Osteoblast (primary cell): ENCODE measurements around the gene PCSK5. TPM values are rescaled to one million over a fixed set of nuclear protein-coding genes. Genes with fewer than 3 reads are reported as not detected.
"Not testable (repeated sequence)": the region's sequence is repeated elsewhere in the genome, so short reads cannot be mapped to it uniquely, and the experiment has no call there.

Experiments used
- DNase-seq: peaks from one replicate; pipeline ENCODE4 v3.0.0; 2011; ENCODE audit warnings: low spot score, mixed read lengths; ENCODE audit not compliant: insufficient read length; ENCODE audit errors: missing footprints
- H2AFZ ChIP-seq: 2 replicates; pipeline ENCODE4 v1.6.0; 2011; ENCODE audit warnings: mild to moderate bottlenecking, low read length
- H3K27ac ChIP-seq: 2 replicates; pipeline ENCODE4 v1.5.1; 2011; ENCODE audit warnings: mild to moderate bottlenecking, low read depth, low read length, moderate library complexity
- H3K27me3 ChIP-seq: 2 replicates; pipeline ENCODE4 v1.6.0; 2012; ENCODE audit warnings: mild to moderate bottlenecking, control low read depth, inconsistent platforms, low read length, moderate library complexity; ENCODE audit not compliant: insufficient read depth
- H3K36me3 ChIP-seq: 2 replicates; pipeline ENCODE4 v1.5.1; 2011; ENCODE audit warnings: mild to moderate bottlenecking, low read length, control low read depth, moderate library complexity; ENCODE audit not compliant: insufficient read depth
- H3K4me1 ChIP-seq: 2 replicates; pipeline ENCODE4 v1.5.1; 2011; ENCODE audit warnings: mild to moderate bottlenecking, low read length, control low read depth, moderate library complexity; ENCODE audit not compliant: insufficient read depth
- H3K4me2 ChIP-seq: 2 replicates; pipeline ENCODE4 v1.6.0; 2011; ENCODE audit warnings: mild to moderate bottlenecking, low read length; ENCODE audit not compliant: insufficient read depth
- H3K4me3 ChIP-seq: fragments of 200-600 bp; sonication (generic); 3 replicates; pipeline ENCODE4 v1.5.1; 2012; ENCODE audit warnings: mild to moderate bottlenecking, low read length, inconsistent platforms; ENCODE audit not compliant: insufficient read depth
- H3K79me2 ChIP-seq: 2 replicates; pipeline ENCODE4 v1.6.0; 2012; ENCODE audit warnings: mild to moderate bottlenecking, low read length, control low read depth, inconsistent platforms; ENCODE audit not compliant: insufficient read depth
- H3K9me3 ChIP-seq: 2 replicates; pipeline ENCODE4 v1.5.1; 2011; ENCODE audit warnings: low read depth, low read length, control low read depth
- H4K20me1 ChIP-seq: 2 replicates; pipeline ENCODE4 v1.6.0; 2012; ENCODE audit warnings: mild to moderate bottlenecking, low read length, control low read depth; ENCODE audit not compliant: insufficient read depth
- total RNA-seq: library from RNA; depleted of rRNA; stranded (reverse); fragments of >200 nt; gene quantifications from 2 replicates; pipeline ENCODE4 v1.2.3, GENCODE V29; 2012
- TF ChIP-seq, protein P1 (sequence below): IDR thresholded peaks from 2 replicates; pipeline ENCODE4 v1.5.1; 2011; ENCODE audit warnings: mild to moderate bottlenecking, low read depth, low read length, moderate library complexity; ENCODE audit errors: extremely low read depth

PCSK5 gene
- total RNA-seq, 1 donor, result 14.5 TPM

DNA sequence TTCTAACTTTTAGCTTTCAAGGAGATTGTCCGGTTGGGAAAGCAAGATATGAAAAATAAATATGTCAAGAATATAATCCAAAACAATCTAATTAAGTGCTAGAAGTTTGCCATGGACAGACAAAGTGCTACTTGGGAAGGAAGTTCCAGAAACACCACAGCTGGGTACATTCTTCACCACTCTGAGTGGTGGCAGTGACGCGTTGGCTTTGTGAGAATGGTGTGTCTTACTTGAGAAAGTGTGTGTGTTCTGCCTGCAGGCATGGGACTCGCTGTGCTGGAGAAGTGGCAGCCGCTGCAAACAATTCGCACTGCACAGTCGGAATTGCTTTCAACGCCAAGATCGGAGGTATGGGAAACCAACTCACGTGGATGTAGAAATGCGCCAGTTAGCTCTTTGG, 177.2 kb downstream of the PCSK5 start:
- DNase-seq, result no peak
- no peak overlapping the region for H2AFZ ChIP-seq

DNA sequence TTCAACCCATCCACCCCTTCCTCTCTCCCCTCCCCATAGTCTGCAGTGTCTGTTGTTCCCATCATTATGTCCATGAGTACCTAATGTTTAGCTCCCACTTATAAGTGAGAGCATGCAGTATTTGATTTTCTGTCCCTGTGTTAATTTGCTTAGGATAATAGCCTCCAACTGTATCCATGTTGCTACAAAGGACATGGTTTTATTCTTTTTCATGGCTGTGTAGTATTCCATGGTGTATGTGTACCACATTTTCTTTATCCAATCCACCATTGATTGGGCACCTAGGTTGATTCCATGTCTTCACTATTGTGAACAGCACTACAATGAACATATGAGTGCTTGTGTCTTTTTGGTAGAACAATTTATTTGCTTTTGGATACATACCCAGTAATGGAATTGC, 187.1 kb downstream of the PCSK5 start:
- H3K4me2 ChIP-seq, result no peak overlapping the region
- TF ChIP-seq, protein P1, sequence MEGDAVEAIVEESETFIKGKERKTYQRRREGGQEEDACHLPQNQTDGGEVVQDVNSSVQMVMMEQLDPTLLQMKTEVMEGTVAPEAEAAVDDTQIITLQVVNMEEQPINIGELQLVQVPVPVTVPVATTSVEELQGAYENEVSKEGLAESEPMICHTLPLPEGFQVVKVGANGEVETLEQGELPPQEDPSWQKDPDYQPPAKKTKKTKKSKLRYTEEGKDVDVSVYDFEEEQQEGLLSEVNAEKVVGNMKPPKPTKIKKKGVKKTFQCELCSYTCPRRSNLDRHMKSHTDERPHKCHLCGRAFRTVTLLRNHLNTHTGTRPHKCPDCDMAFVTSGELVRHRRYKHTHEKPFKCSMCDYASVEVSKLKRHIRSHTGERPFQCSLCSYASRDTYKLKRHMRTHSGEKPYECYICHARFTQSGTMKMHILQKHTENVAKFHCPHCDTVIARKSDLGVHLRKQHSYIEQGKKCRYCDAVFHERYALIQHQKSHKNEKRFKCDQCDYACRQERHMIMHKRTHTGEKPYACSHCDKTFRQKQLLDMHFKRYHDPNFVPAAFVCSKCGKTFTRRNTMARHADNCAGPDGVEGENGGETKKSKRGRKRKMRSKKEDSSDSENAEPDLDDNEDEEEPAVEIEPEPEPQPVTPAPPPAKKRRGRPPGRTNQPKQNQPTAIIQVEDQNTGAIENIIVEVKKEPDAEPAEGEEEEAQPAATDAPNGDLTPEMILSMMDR, result no peak
- H4K20me1 ChIP-seq, result no peaks in the 10 kb centered on the region
- no peaks in the 10 kb centered on the region for H3K27me3 ChIP-seq
- no peak overlapping the region for H2AFZ ChIP-seq
- H3K36me3 ChIP-seq, result no peaks in the 10 kb centered on the region
- no peak overlapping the region for H3K4me3 ChIP-seq
- no peaks in the 10 kb centered on the region for H3K79me2 ChIP-seq
- no peaks in the 10 kb centered on the region for H3K9me3 ChIP-seq
- no peak overlapping the region for H3K27ac ChIP-seq
- DNase-seq, result no peak
- H3K4me1 ChIP-seq, result no peaks in the 10 kb centered on the region

More for the DNA sequence above, 177.2 kb downstream of the PCSK5 start:
- TF ChIP-seq, protein P1, result no peak
- Histone ChIP-seq H3K27ac (no peak overlapping the region), H3K4me1 (no peaks in the 10 kb centered on the region), H3K4me3 (no peak overlapping the region), H3K27me3 (no peaks in the 10 kb centered on the region), H4K20me1 (no peaks in the 10 kb centered on the region), H3K4me2 (no peak overlapping the region), H3K9me3 (no peaks in the 10 kb centered on the region), H3K36me3 (no peaks in the 10 kb centered on the region), H3K79me2 (no peaks in the 10 kb centered on the region)

DNA sequence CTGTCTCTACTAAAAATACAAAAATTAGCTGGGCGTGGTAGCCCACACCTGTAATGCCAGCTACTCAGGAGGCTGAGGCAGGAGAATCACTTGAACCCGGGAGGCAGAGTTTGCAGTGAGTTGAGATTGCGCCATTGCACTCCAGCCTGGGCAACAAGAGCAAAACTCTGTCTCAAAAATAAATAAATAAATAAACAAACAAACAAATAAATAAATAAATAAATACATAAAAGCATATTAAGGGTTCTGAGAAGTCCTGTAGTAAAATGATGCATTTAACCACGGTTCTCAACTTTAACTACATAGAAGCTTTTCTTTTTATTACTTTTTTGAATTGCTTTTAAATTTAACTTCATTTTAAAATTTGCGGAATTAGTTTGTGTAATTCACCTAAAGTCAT, 190.8 kb downstream of the PCSK5 start:
- H3K4me2 ChIP-seq, H2AFZ ChIP-seq, H3K36me3 ChIP-seq, H3K79me2 ChIP-seq, H3K4me1 ChIP-seq, H3K9me3 ChIP-seq, H4K20me1 ChIP-seq, H3K4me3 ChIP-seq, DNase-seq, H3K27me3 ChIP-seq, H3K27ac ChIP-seq: not testable (repeated sequence)

DNA sequence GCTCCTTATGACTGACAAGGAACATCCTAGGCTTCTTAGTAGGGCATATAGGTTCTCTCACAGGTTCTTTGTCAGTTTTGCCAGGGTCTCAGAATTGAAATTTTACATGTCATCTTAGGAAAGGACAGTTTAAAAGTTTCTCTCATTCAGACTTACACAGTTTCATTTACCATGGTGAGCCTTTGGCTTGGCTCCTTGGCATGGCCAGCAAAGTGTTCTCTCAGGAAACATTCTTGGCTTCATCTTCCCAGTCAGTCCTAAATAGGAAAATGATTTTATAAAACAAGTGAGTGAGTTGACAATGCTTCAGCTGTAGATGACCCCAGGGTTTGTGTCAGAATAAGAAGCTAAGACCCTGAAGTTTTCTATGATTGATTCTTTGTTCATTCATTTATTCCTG, 191.6 kb downstream of the PCSK5 start:
- TF ChIP-seq, protein P1, result no peak
- H3K4me3 ChIP-seq, result no peak overlapping the region
- no peaks in the 10 kb centered on the region for H3K4me1 ChIP-seq
- H2AFZ ChIP-seq, result no peak overlapping the region
- H3K27me3 ChIP-seq, result no peaks in the 10 kb centered on the region
- no peaks in the 10 kb centered on the region for H3K36me3 ChIP-seq
- no peak for DNase-seq
- H3K9me3 ChIP-seq, result no peaks in the 10 kb centered on the region
- H3K4me2 ChIP-seq, result no peak overlapping the region
- H4K20me1 ChIP-seq, result no peaks in the 10 kb centered on the region
- H3K79me2 ChIP-seq, result no peaks in the 10 kb centered on the region
- H3K27ac ChIP-seq, result no peak overlapping the region
